ENCODE data around the gene CAPN13. TPM values are rescaled to one million over a fixed set of nuclear protein-coding genes. Genes with fewer than 3 reads are reported as not detected.

Gene CAPN13
- total and polyA plus RNA-seq, 10 donors, result 0.09 to 1.1 (median 0.36) TPM; not detected in 4

- Histone ChIP-seq H3K27me3 (replicated peaks in 1 of 7) (no peaks in the 10 kb centered on the region), H3K4me1 (peaks cover 0 to 32% (median 15%) of the 10 kb centered on the region in 6 donors), H3K9me3 (no peaks in the 10 kb centered on the region), H3K4me3 (no peak overlapping the region), H3K27ac (no peak overlapping the region), H3K36me3 (no peaks in the 10 kb centered on the region)
- no peak for DNase-seq
- TF ChIP-seq POLR2AphosphoS5 (IDR thresholded peaks at IDR 0.05), result no peak
- 74 to 85% (median 78%) methylated on average over 8 of the region's 8 CpGs for WGBS, 5 donors
- intact Hi-C loops (cut with DNase I; ENCODE audit: low total_unique reads), result loop anchor here (2.0 to 5.0 kb wide), 2 partner anchors 456 to 617 kb away; no protein-coding TSS in a partner anchor
Measured at GRCh38 chr2:30714811-30715709, 92.2 kb downstream of the CAPN13 start.

- Histone ChIP-seq H3K27ac (peak overlapping the region in 6 of 8 donors; percentile 9 to 73 (median 38)), H3K4me1 (peaks cover 0 to 35% (median 15%) of the 10 kb centered on the region in 6 donors), H3K4me3 (no peak overlapping the region), H3K27me3 (replicated peaks in 1 of 7) (no peaks in the 10 kb centered on the region), H3K9me3 (no peaks in the 10 kb centered on the region), H3K36me3 (no peaks in the 10 kb centered on the region)
- TF ChIP-seq POLR2AphosphoS5 (IDR thresholded peaks at IDR 0.05) (no peak), CTCF (IDR thresholded peaks at IDR 0.05 in 8 of 11, conservative IDR thresholded peaks at IDR 0.05 in 3 of 11) (no peak), POLR2A (IDR thresholded peaks at IDR 0.05) (no peak)
- intact Hi-C loops (cut with DNase I; ENCODE audit: low total_unique reads), result loop anchor here (2.0 to 5.0 kb wide), 2 partner anchors 457 to 619 kb away; no protein-coding TSS in a partner anchor
- no peak for DNase-seq
- WGBS, 5 donors, result 93 to 100% (median 98%) methylated on average over 3 of the region's 3 CpGs
Measured at GRCh38 chr2:30713698-30714097, 93.5 kb downstream of the CAPN13 start.

- H3K4me3 ChIP-seq, result no peak overlapping the region
- no peaks in the 10 kb centered on the region for H3K9me3 ChIP-seq
- TF ChIP-seq POLR2AphosphoS5 (IDR thresholded peaks at IDR 0.05) (peak in 1 of 3 donors; percentile 59), POLR2A (IDR thresholded peaks at IDR 0.05) (no peak), CTCF (IDR thresholded peaks at IDR 0.05 in 8 of 11, conservative IDR thresholded peaks at IDR 0.05 in 3 of 11) (peak; percentile 95 to 100 (median 98))
- 14 to 28% (median 20%) methylated on average over 4 of the region's 4 CpGs for WGBS, 5 donors
- no peaks in the 10 kb centered on the region for H3K36me3 ChIP-seq
- intact Hi-C loops (cut with DNase I; ENCODE audit: low total_unique reads), result loop anchor here (5.0 kb wide), 1 partner anchor 621 kb away; no protein-coding TSS in a partner anchor
- H3K27me3 ChIP-seq (replicated peaks in 1 of 7), result no peaks in the 10 kb centered on the region
- DNase-seq, result peak; percentile 88
- H3K27ac ChIP-seq, result peak overlapping the region in 2 of 8 donors; percentile 22 to 73
- H3K4me1 ChIP-seq, result peaks cover 0 to 43% (median 19%) of the 10 kb centered on the region in 6 donors
Measured at GRCh38 chr2:30711646-30712085, 95.6 kb downstream of the CAPN13 start.

GRCh38 chr2:30710461-30710860 is 96.8 kb downstream of the CAPN13 start:
- intact Hi-C loops (cut with DNase I; ENCODE audit: low total_unique reads), result loop anchor here (5.0 kb wide), 1 partner anchor 622 kb away; no protein-coding TSS in a partner anchor
- H3K27me3 ChIP-seq (replicated peaks in 1 of 7), result no peaks in the 10 kb centered on the region
- H3K4me3 ChIP-seq, result no peak overlapping the region
- TF ChIP-seq POLR2A (IDR thresholded peaks at IDR 0.05) (no peak), CTCF (IDR thresholded peaks at IDR 0.05 in 8 of 11, conservative IDR thresholded peaks at IDR 0.05 in 3 of 11) (no peak), POLR2AphosphoS5 (IDR thresholded peaks at IDR 0.05) (no peak)
- no peak overlapping the region for H3K27ac ChIP-seq
- no peak for DNase-seq
- 78 to 93% (median 90%) methylated on average over 6 of the region's 6 CpGs for WGBS, 5 donors
- H3K9me3 ChIP-seq, result no peaks in the 10 kb centered on the region
- H3K36me3 ChIP-seq, result no peaks in the 10 kb centered on the region
- H3K4me1 ChIP-seq, result peaks cover 0 to 45% (median 20%) of the 10 kb centered on the region in 6 donors

All from spleen (tissue), 11 donors.